Ishikawa (cell line): ENCODE measurements around the gene RPP30.

ENCODE experiments used
- CEBPB ChIP-seq: IDR thresholded peaks from 2 replicates; pipeline ENCODE4 v1.6.1; 2012
- CREB1 ChIP-seq: IDR thresholded peaks from 2 replicates; pipeline ENCODE4 v1.6.1; 2012; ENCODE audit warnings: low read depth
- EGR1 ChIP-seq: IDR thresholded peaks from 2 replicates; pipeline ENCODE4 v1.6.1; 2012
- EP300 ChIP-seq: IDR thresholded peaks from 2 replicates; pipeline ENCODE4 v1.6.1; 2012; ENCODE audit warnings: borderline replicate concordance
- FOXM1 ChIP-seq: IDR thresholded peaks from 2 replicates; pipeline ENCODE4 v1.6.1; 2012; ENCODE audit warnings: low read depth, borderline replicate concordance
- NFIC ChIP-seq: IDR thresholded peaks from 2 replicates; pipeline ENCODE4 v1.6.1; 2012
- RAD21 ChIP-seq: IDR thresholded peaks from 2 replicates; pipeline ENCODE4 v1.6.1; 2012; ENCODE audit warnings: low read depth
- TAF1 ChIP-seq: IDR thresholded peaks from 2 replicates; pipeline ENCODE4 v1.6.1; 2012; ENCODE audit warnings: low read depth, mild to moderate bottlenecking
- TCF12 ChIP-seq: IDR thresholded peaks from 2 replicates; pipeline ENCODE4 v1.6.1; 2012; ENCODE audit warnings: low read depth
- TEAD4 ChIP-seq: IDR thresholded peaks from 2 replicates; pipeline ENCODE4 v1.6.1; 2012
- YY1 ChIP-seq: IDR thresholded peaks from 2 replicates; pipeline ENCODE4 v1.6.1; 2012; ENCODE audit warnings: low read depth
- ZBTB7A ChIP-seq: IDR thresholded peaks from 2 replicates; pipeline ENCODE4 v1.6.1; 2012; ENCODE audit warnings: low read depth
- TF ChIP-seq, protein P1 (sequence below): IDR thresholded peaks from 2 replicates; pipeline ENCODE4 v1.6.1; 2012
- TF ChIP-seq, protein P2 (sequence below): IDR thresholded peaks from 2 replicates; pipeline ENCODE4 v1.6.1; 2012
- TF ChIP-seq, protein P3 (sequence below): IDR thresholded peaks from 2 replicates; pipeline ENCODE4 v1.6.1; 2012; ENCODE audit warnings: low read depth, mild to moderate bottlenecking

Gene RPP30

DNA sequence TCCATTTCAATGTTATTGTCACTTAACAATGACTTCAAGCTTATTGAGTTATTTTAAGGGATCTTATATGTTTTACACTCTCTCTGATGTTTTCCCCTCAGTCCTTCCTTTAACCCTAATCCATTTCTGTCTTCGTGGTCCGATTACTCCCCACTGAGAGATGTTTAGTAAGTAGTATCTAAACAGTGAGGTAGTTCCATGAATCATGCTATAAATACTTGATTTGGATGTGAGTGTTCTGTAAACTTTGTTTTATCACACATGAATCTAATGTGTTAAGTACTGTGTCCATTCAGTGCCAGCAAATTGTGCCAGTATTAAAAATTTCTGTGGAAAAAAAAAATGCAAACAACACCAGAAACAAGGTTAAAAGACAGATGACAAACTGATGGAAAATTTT is 18.6 kb downstream of the RPP30 start:
- TF ChIP-seq, protein P1, sequence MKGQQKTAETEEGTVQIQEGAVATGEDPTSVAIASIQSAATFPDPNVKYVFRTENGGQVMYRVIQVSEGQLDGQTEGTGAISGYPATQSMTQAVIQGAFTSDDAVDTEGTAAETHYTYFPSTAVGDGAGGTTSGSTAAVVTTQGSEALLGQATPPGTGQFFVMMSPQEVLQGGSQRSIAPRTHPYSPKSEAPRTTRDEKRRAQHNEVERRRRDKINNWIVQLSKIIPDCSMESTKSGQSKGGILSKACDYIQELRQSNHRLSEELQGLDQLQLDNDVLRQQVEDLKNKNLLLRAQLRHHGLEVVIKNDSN = no peak
- no peak for TF ChIP-seq EP300
- TF ChIP-seq, protein P2, sequence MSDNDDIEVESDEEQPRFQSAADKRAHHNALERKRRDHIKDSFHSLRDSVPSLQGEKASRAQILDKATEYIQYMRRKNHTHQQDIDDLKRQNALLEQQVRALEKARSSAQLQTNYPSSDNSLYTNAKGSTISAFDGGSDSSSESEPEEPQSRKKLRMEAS = no peak
- no peak for TF ChIP-seq RAD21
- TF ChIP-seq ZBTB7A = no peak
- TF ChIP-seq TCF12 = no peak
- no peak for TF ChIP-seq CEBPB
- TF ChIP-seq TEAD4 = no peak
- no peak for TF ChIP-seq TAF1
- no peak for TF ChIP-seq NFIC
- no peak for TF ChIP-seq CREB1
- TF ChIP-seq, protein P3, sequence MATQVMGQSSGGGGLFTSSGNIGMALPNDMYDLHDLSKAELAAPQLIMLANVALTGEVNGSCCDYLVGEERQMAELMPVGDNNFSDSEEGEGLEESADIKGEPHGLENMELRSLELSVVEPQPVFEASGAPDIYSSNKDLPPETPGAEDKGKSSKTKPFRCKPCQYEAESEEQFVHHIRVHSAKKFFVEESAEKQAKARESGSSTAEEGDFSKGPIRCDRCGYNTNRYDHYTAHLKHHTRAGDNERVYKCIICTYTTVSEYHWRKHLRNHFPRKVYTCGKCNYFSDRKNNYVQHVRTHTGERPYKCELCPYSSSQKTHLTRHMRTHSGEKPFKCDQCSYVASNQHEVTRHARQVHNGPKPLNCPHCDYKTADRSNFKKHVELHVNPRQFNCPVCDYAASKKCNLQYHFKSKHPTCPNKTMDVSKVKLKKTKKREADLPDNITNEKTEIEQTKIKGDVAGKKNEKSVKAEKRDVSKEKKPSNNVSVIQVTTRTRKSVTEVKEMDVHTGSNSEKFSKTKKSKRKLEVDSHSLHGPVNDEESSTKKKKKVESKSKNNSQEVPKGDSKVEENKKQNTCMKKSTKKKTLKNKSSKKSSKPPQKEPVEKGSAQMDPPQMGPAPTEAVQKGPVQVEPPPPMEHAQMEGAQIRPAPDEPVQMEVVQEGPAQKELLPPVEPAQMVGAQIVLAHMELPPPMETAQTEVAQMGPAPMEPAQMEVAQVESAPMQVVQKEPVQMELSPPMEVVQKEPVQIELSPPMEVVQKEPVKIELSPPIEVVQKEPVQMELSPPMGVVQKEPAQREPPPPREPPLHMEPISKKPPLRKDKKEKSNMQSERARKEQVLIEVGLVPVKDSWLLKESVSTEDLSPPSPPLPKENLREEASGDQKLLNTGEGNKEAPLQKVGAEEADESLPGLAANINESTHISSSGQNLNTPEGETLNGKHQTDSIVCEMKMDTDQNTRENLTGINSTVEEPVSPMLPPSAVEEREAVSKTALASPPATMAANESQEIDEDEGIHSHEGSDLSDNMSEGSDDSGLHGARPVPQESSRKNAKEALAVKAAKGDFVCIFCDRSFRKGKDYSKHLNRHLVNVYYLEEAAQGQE = no peak
- TF ChIP-seq EGR1 = no peak
- no peak for TF ChIP-seq FOXM1
- no peak for TF ChIP-seq YY1

DNA sequence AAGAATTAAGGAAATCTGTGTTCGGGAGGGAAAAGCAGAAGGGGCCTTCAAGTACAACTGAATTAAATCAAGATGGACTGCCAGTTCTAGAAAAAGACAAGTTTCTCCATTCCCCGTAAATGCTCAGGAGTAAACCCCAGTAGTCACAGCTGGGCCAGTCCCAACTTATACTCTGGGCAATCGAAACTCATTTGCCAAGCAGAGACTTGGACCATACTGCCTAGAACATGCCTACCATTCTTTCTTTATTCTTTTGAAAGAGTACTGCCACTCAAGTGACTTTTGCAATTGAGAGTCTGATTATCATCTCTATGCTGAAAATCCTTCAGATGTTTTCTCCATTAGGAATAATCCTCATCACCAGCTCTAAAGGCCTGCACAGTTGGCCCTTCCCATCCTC is 21.4 kb downstream of the RPP30 start:
- TF ChIP-seq, protein P2 = no peak
- TF ChIP-seq CEBPB (no peak), FOXM1 (no peak), ZBTB7A (no peak), TEAD4 (no peak), EP300 (no peak), EGR1 (no peak)
- TF ChIP-seq, protein P3 = no peak
- TF ChIP-seq, protein P1 = no peak

DNA sequence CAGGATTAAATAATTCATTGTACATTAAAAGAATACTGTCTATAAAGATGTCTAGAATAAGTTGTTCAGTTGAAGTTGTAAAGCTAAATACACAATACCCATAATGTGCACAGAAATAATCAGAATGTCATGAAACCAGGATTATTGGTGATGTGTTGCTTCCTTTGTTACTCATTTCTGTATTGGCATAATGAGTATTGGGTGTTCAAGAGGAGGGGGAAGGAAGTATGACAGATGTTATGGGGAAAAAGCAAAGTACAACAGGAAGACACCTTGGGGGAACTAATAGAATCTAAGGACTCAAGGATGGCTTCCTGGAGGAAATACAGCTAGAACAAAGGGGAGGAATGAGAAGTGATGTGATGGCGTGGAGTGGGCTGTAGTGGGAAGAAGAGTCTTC is 34.2 kb downstream of the RPP30 start:
- TF ChIP-seq EGR1 (no peak), CEBPB (no peak), NFIC (no peak), TEAD4 (no peak), ZBTB7A (no peak), EP300 (no peak), RAD21 (no peak), TCF12 (no peak), FOXM1 (no peak), TAF1 (no peak), CREB1 (no peak), YY1 (no peak)
- TF ChIP-seq, protein P1 = no peak
- TF ChIP-seq, protein P2 = no peak
- TF ChIP-seq, protein P3 = no peak

DNA sequence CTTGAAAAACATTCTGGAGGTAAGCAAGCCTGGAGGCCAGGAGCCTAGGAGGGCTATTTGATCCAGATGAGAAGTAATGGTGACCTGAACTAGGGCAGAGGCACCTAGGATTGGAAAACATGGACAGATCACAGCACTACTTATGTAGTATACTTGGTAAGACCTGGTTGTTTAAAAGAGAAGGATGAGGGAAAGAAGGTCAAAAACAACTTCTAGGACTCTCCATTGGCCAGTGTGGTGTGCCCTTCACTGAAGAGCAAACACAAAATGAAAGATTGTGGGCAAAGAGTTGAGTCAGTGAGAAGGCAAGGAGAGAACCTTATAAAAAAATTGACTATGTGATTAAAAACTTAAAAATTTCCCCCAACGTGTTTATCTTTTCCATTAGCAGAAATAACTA is 34.8 kb downstream of the RPP30 start:
- no peak for TF ChIP-seq RAD21
- no peak for TF ChIP-seq EGR1
- TF ChIP-seq, protein P1 = no peak
- TF ChIP-seq, protein P3 = no peak
- no peak for TF ChIP-seq CREB1
- no peak for TF ChIP-seq TAF1
- no peak for TF ChIP-seq ZBTB7A
- TF ChIP-seq TCF12 = no peak
- no peak for TF ChIP-seq FOXM1
